HCT116 (cell line): Measurements from ENCODE around the gene TOP2B. TPM values are rescaled to one million over a fixed set of nuclear protein-coding genes. Genes with fewer than 3 reads are reported as not detected.

ENCODE experiments used
- ATAC-seq: fragments of 200-7000 bp; cut with Tn5 transposase; 2 replicates; pipeline ENCODE4 v1.9.1; 2020; ENCODE audit warnings: mild to moderate bottlenecking, moderate library complexity
- BruUV-seq: library from RNA; stranded (reverse); fragments of 400-500 nt; replicated peaks from 2 replicates; lab custom pipeline; 2021; lab: Mats Ljungman, UMichigan
- CTCF ChIA-PET: fragments of 300-600 bp; sonication (Branson Sonifier 250); formaldehyde crosslinking; loops from one replicate; lab custom pipeline; 2021; ENCODE audit warnings: antibody characterized with exemption; lab: Charles Lee
- POLR2A ChIA-PET: fragments of 300-600, 350-600 bp; sonication (Branson Sonifier 250); formaldehyde crosslinking; loops from one replicate; lab custom pipeline; 2021; ENCODE audit warnings: antibody characterized with exemption; lab: Charles Lee
- RAD21 ChIA-PET, 2 experiments: fragments of 300-600 bp; sonication (Branson Sonifier 250); formaldehyde crosslinking; loops; one replicate each; lab custom pipeline; 2023; ENCODE audit warnings: low total read pairs in 2 of 2; ENCODE audit not compliant: uncharacterized antibody in 2 of 2, unreplicated experiment in 2 of 2, low non-redundant PET in 1 of 2; lab: Charles Lee
- DNase-seq: peaks from one replicate; pipeline ENCODE4 v3.0.0-alpha.2; 2010; ENCODE audit warnings: low read depth, low spot score
- H2AFZ ChIP-seq: fragments of 200-600 bp; shearing (Covaris generic), sonication (generic); 2 replicates; pipeline ENCODE4 v1.6.1; 2017; ENCODE audit warnings: low read depth, mixed run types, mixed read lengths, antibody characterized with exemption, low read length; ENCODE audit not compliant: poor library complexity, severe bottlenecking
- H3K27ac ChIP-seq: 2 replicates; pipeline ENCODE4 v1.5.1; 2012; ENCODE audit warnings: low read depth, low read length
- H3K27me3 ChIP-seq: fragments of 200-600 bp; sonication (generic); 2 replicates; pipeline ENCODE4 v1.6.1; 2016; ENCODE audit warnings: mixed run types, low read length, mixed read lengths; ENCODE audit not compliant: insufficient read depth
- H3K36me3 ChIP-seq, 2 experiments: fragments of 200-500 bp in 1 of 2; fragments of 200-600 bp in 1 of 2; sonication (Bioruptor generic) in 1 of 2; sonication (generic) in 1 of 2; 2 replicates each; pipeline versions ENCODE4 v1.5.1 to v1.6.1; 2014 to 2016; ENCODE audit warnings: low read length in 2 of 2, inconsistent platforms in 1 of 2, mixed read lengths in 1 of 2, mixed run types in 1 of 2; ENCODE audit not compliant: insufficient read depth in 2 of 2, control insufficient read depth in 1 of 2
- H3K4me1 ChIP-seq, 2 experiments: fragments of 200-600 bp in 1 of 2; sonication (generic) in 1 of 2; 2 replicates each; pipeline versions ENCODE4 v1.5.1 to v1.6.1; 2012 to 2017; ENCODE audit warnings: low read length in 2 of 2, inconsistent platforms in 1 of 2, mild to moderate bottlenecking in 1 of 2, mixed read lengths in 1 of 2, mixed run types in 1 of 2, moderate library complexity in 1 of 2; ENCODE audit not compliant: insufficient read depth in 2 of 2, control insufficient read depth in 1 of 2
- H3K4me2 ChIP-seq: fragments of 200-600 bp; sonication (generic); 2 replicates; pipeline ENCODE4 v1.6.1; 2017; ENCODE audit warnings: mixed run types, low read length, mixed read lengths
- H3K4me3 ChIP-seq, 2 experiments: fragments of 200-600 bp in 1 of 2; sonication (generic) in 1 of 2; replicated peaks in 1 of 2; 2 replicates each; pipeline ENCODE4 v1.5.1; 2011 to 2016; ENCODE audit warnings: low read length in 2 of 2, control low read depth in 1 of 2, low read depth in 1 of 2, mild to moderate bottlenecking in 1 of 2, mixed read lengths in 1 of 2, mixed run types in 1 of 2
- H3K79me2 ChIP-seq: fragments of 200-600 bp; sonication (generic); 2 replicates; pipeline ENCODE4 v1.6.1; 2017; ENCODE audit warnings: mild to moderate bottlenecking, mixed run types, low read length, moderate library complexity, mixed read lengths; ENCODE audit not compliant: insufficient read depth
- H3K9ac ChIP-seq: fragments of 200-600 bp; sonication (generic); 2 replicates; pipeline ENCODE4 v1.6.1; 2016; ENCODE audit warnings: low read length, mixed read lengths
- H3K9me2 ChIP-seq: fragments of 200-600 bp; sonication (generic), shearing (Covaris generic); 2 replicates; pipeline ENCODE4 v1.6.1; 2017; ENCODE audit warnings: mixed run types, mild to moderate bottlenecking, moderate library complexity; ENCODE audit not compliant: insufficient read depth
- H3K9me3 ChIP-seq, 2 experiments: fragments of 200-500 bp in 1 of 2; fragments of 200-600 bp in 1 of 2; sonication (Bioruptor generic) in 1 of 2; sonication (generic) in 1 of 2; 2 replicates each; pipeline ENCODE4 v1.6.1; 2014 to 2017; ENCODE audit warnings: low read length in 2 of 2, mixed read lengths in 2 of 2, inconsistent platforms in 1 of 2, low read depth in 1 of 2, mild to moderate bottlenecking in 1 of 2, mixed run types in 1 of 2, moderate library complexity in 1 of 2; ENCODE audit not compliant: control insufficient read depth in 1 of 2, insufficient read depth in 1 of 2
- H4K20me1 ChIP-seq: fragments of 200-600 bp; sonication (generic), shearing (Covaris generic); 2 replicates; pipeline ENCODE4 v1.6.1; 2017; ENCODE audit warnings: mixed run types, mild to moderate bottlenecking, moderate library complexity; ENCODE audit not compliant: insufficient read depth
- ELF1 ChIP-seq: IDR thresholded peaks from 2 replicates; pipeline ENCODE4 v1.6.1; 2012; ENCODE audit warnings: low read depth, borderline replicate concordance
- EZH2 ChIP-seq: fragments of 200-600 bp; sonication (generic); IDR thresholded peaks from 2 replicates; pipeline ENCODE4 v1.6.1; 2017; ENCODE audit warnings: antibody characterized with exemption, mixed run types
- FOSL1 ChIP-seq: IDR thresholded peaks from 2 replicates; pipeline ENCODE4 v1.6.1; 2012; ENCODE audit warnings: low read depth
- SIN3A ChIP-seq: IDR thresholded peaks from 2 replicates; pipeline ENCODE4 v1.6.1; 2012; ENCODE audit warnings: low read depth
- SP1 ChIP-seq: IDR thresholded peaks from 2 replicates; pipeline ENCODE4 v1.6.1; 2012; ENCODE audit warnings: low read depth
- YY1 ChIP-seq: IDR thresholded peaks from 2 replicates; pipeline ENCODE4 v1.6.1; 2011; ENCODE audit warnings: low read length, low read depth, moderate library complexity, mild to moderate bottlenecking; ENCODE audit not compliant: insufficient replicate concordance; ENCODE audit errors: extremely low read depth
- intact Hi-C: fragments of 100-400 bp; cut with micrococcal nuclease; formaldehyde crosslinking; loops from 2 replicates; pipeline ENCODE4 v1.10.0; 2022
- total RNA-seq: library from RNA; stranded (reverse); gene quantifications from one replicate; pipeline ENCODE4 v1.2.1, GENCODE V29; 2021; ENCODE audit not compliant: unreplicated experiment
- TF ChIP-seq, protein P1 (sequence below), 3 experiments: fragments of 200-600 bp in 1 of 3; sonication (generic) in 1 of 3; IDR thresholded peaks in 2 of 3; conservative IDR thresholded peaks in 1 of 3; 2 replicates each; pipeline ENCODE4 v1.5.1; 2012 to 2017; ENCODE audit warnings: low read depth in 2 of 3, low read length in 2 of 3, antibody characterized with exemption in 1 of 3, borderline replicate concordance in 1 of 3, control low read depth in 1 of 3, mild to moderate bottlenecking in 1 of 3, mixed read lengths in 1 of 3, mixed run types in 1 of 3, moderate library complexity in 1 of 3; ENCODE audit not compliant: insufficient read depth in 1 of 3

Gene TOP2B
- total RNA-seq, 1 experiment from 2014 or later, result 101 TPM

GRCh38 chr3:25663347-25663868 is 1.3 kb downstream of the TOP2B start:
- Histone ChIP-seq H3K79me2 (peaks cover 54% of the 10 kb centered on the region), H3K36me3 (no peaks in the 10 kb centered on the region), H3K4me3 (peak overlapping the region; percentile 57 to 75), H4K20me1 (no peaks in the 10 kb centered on the region), H3K9me3 (no peaks in the 10 kb centered on the region), H3K9ac (peak overlapping the region; percentile 81), H2AFZ (no peak overlapping the region), H3K4me2 (peak overlapping the region; percentile 96), H3K4me1 (peaks cover 8 to 17% of the 10 kb centered on the region in 2 experiments; a peak in 3 of 4 replicates), H3K9me2 (no peaks in the 10 kb centered on the region), H3K27ac (peak overlapping the region; percentile 92; the same call in 1 of the 2 replicates), H3K27me3 (no peaks in the 10 kb centered on the region)
- intact Hi-C loops, result no loop called here
- ATAC-seq (no peak), DNase-seq (peak; percentile 8)
- POLR2A ChIA-PET, result no interaction called here
- RAD21 ChIA-PET, result no interaction called here
- BruUV-seq, result TSS peak; percentile 46
- CTCF ChIA-PET, result no interaction called here
- TF ChIP-seq FOSL1, result no peak
- no peak for TF ChIP-seq SP1
- TF ChIP-seq EZH2, result no peak
- TF ChIP-seq, protein P1, sequence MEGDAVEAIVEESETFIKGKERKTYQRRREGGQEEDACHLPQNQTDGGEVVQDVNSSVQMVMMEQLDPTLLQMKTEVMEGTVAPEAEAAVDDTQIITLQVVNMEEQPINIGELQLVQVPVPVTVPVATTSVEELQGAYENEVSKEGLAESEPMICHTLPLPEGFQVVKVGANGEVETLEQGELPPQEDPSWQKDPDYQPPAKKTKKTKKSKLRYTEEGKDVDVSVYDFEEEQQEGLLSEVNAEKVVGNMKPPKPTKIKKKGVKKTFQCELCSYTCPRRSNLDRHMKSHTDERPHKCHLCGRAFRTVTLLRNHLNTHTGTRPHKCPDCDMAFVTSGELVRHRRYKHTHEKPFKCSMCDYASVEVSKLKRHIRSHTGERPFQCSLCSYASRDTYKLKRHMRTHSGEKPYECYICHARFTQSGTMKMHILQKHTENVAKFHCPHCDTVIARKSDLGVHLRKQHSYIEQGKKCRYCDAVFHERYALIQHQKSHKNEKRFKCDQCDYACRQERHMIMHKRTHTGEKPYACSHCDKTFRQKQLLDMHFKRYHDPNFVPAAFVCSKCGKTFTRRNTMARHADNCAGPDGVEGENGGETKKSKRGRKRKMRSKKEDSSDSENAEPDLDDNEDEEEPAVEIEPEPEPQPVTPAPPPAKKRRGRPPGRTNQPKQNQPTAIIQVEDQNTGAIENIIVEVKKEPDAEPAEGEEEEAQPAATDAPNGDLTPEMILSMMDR (IDR thresholded peaks at IDR 0.05 in 2 of 3, conservative IDR thresholded peaks at IDR 0.05 in 1 of 3; ENCODE audit: borderline replicate concordance in 1 of 3, insufficient read depth in 1 of 3, low read depth in 2 of 3, low read length in 2 of 3), result no peak
- TF ChIP-seq ELF1, result no peak
- TF ChIP-seq SIN3A, result no peak
- no peak for TF ChIP-seq YY1
